HG03378 (cell line): Measurements from ENCODE around the gene ARNT2.
"Not testable (repeated sequence)": the region's sequence is repeated elsewhere in the genome, so short reads cannot be mapped to it uniquely, and the experiment has no call there.

Experiments
- ATAC-seq: cut with Tn5 transposase; IDR thresholded peaks from one replicate; pipeline ENCODE4 v1.9.1; 2021; ENCODE audit warnings: mild to moderate bottlenecking, moderate library complexity; ENCODE audit not compliant: unreplicated experiment

Gene ARNT2

GRCh38 chr15:80640531-80641121 lies 236.4 kb downstream of the ARNT2 start:
- ATAC-seq, result no peak

GRCh38 chr15:80641384-80641783 lies 237.2 kb downstream of the ARNT2 start:
- ATAC-seq, result no peak

GRCh38 chr15:80643431-80643951 lies 239.3 kb downstream of the ARNT2 start:
- no peak for ATAC-seq

- no peak for ATAC-seq
Observed at GRCh38 chr15:80645494-80646065, 241.4 kb downstream of the ARNT2 start.

DNA sequence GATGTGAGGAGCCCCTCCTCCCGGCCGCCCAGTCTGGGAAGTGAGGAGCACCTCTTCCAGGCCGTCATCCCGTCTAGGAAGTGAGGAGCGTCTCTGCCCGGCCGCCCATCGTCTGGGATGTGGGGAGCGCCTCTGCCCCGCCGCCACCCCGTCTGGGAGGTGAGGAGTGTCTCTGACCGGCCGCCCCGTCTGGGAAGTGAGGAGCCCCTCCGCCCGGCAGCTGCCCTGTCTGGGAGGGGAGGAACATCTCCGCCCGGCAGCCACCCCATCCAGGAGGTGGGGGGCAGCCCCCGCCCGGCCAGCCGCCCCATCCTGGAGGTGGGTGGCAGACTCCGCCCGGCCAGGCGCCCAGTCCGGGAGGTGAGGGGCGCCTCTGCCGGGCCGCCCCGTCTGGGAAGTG lies 243.2 kb downstream of the ARNT2 start:
- not testable (repeated sequence) for ATAC-seq
